Liver (tissue), 9 donors: ENCODE data around the gene PDZK1. TPM values are rescaled to one million over a fixed set of nuclear protein-coding genes. Genes with fewer than 3 reads are reported as not detected.

Experiments
- DNase-seq: peaks from one replicate; pipeline ENCODE4 v3.0.0-alpha.2; 2017; ENCODE audit warnings: low spot score
- H3K27ac ChIP-seq, 2 donors: one replicate each; pipeline ENCODE4 v1.7.0; 2013; ENCODE audit warnings: inconsistent platforms in 2 of 2, low read length in 2 of 2, control low read depth in 1 of 2, low read depth in 1 of 2, mild to moderate bottlenecking in 1 of 2
- H3K27me3 ChIP-seq, 4 donors: one replicate each; pipeline versions ENCODE4 v1.6.1 to v1.7.0; 2013; ENCODE audit warnings: low read length in 3 of 4, inconsistent platforms in 1 of 4, mild to moderate bottlenecking in 1 of 4, moderate library complexity in 1 of 4; ENCODE audit not compliant: control insufficient read depth in 4 of 4, insufficient read depth in 4 of 4
- H3K36me3 ChIP-seq, 4 donors: one replicate each; pipeline versions ENCODE4 v1.6.1 to v1.7.0; 2013; ENCODE audit warnings: low read length in 3 of 4, mild to moderate bottlenecking in 3 of 4, low read depth in 1 of 4, moderate library complexity in 1 of 4; ENCODE audit not compliant: control insufficient read depth in 4 of 4, insufficient read depth in 3 of 4
- H3K4me1 ChIP-seq, 4 donors: one replicate each; pipeline versions ENCODE4 v1.6.1 to v1.7.0; 2013; ENCODE audit warnings: low read length in 3 of 4, mild to moderate bottlenecking in 3 of 4, moderate library complexity in 1 of 4; ENCODE audit not compliant: control insufficient read depth in 4 of 4, insufficient read depth in 4 of 4
- H3K4me3 ChIP-seq, 3 donors: one replicate each; pipeline versions ENCODE4 v1.6.1 to v1.7.0; 2013; ENCODE audit warnings: low read length in 3 of 3, control low read depth in 1 of 3, low read depth in 1 of 3, mild to moderate bottlenecking in 1 of 3
- H3K9ac ChIP-seq, 2 donors: one replicate each; pipeline ENCODE4 v1.7.0; 2013; ENCODE audit warnings: low read length in 2 of 2, mild to moderate bottlenecking in 2 of 2, moderate library complexity in 2 of 2, control low read depth in 1 of 2, low read depth in 1 of 2
- H3K9me3 ChIP-seq, 4 donors: one replicate each; pipeline versions ENCODE4 v1.6.1 to v1.7.0; 2013; ENCODE audit warnings: low read length in 3 of 4; ENCODE audit not compliant: control insufficient read depth in 4 of 4
- CTCF ChIP-seq: fragments of 150-350 bp; IDR thresholded peaks from 2 replicates; pipeline ENCODE4 v1.5.1; 2017; ENCODE audit warnings: improper control_type of control experiment, low read depth, low read length; ENCODE audit not compliant: missing input control
- EGR1 ChIP-seq, 2 donors: IDR thresholded peaks; 2 replicates each; pipeline ENCODE4 v1.6.1; 2016 to 2018; ENCODE audit warnings: antibody characterized with exemption in 2 of 2, low read depth in 2 of 2
- FOXA2 ChIP-seq: IDR thresholded peaks from 2 replicates; pipeline ENCODE4 v1.6.1; 2016; ENCODE audit warnings: antibody characterized with exemption
- GABPA ChIP-seq, 2 donors: IDR thresholded peaks in 1 of 2; conservative IDR thresholded peaks in 1 of 2; 2 replicates each; pipeline ENCODE4 v1.6.1; 2016; ENCODE audit warnings: antibody characterized with exemption in 2 of 2, mild to moderate bottlenecking in 1 of 2, moderate library complexity in 1 of 2
- JUND ChIP-seq, 2 donors: IDR thresholded peaks; 2 replicates each; pipeline ENCODE4 v1.6.1; 2016; ENCODE audit warnings: antibody characterized with exemption in 2 of 2
- MAX ChIP-seq: IDR thresholded peaks from 2 replicates; pipeline ENCODE4 v1.6.1; 2016; ENCODE audit warnings: antibody characterized with exemption
- NR2F2 ChIP-seq: IDR thresholded peaks from 2 replicates; pipeline ENCODE4 v1.6.1; 2016; ENCODE audit warnings: antibody characterized with exemption
- RXRA ChIP-seq, 2 donors: IDR thresholded peaks; 2 replicates each; pipeline ENCODE4 v1.6.1; 2017 to 2018; ENCODE audit warnings: antibody characterized with exemption in 2 of 2, mild to moderate bottlenecking in 1 of 2
- YY1 ChIP-seq: IDR thresholded peaks from 2 replicates; pipeline ENCODE4 v1.6.1; 2016; ENCODE audit warnings: antibody characterized with exemption, mild to moderate bottlenecking
- ZBTB33 ChIP-seq: IDR thresholded peaks from 2 replicates; pipeline ENCODE4 v1.6.1; 2016; ENCODE audit warnings: antibody characterized with exemption
- WGBS: extraction: QIAGEN DNeasy Blood & Tissue Kit; methylation state at CpG from one replicate; pipeline ENCODE4 v1.1.7; 2013; 5-methylcytosine and 5-hydroxymethylcytosine counted together
- polyA plus RNA-seq, 2 donors: library from polyadenylated mRNA; stranded (reverse) in 1 of 2; unstranded in 1 of 2; fragments of 200-250 nt in 1 of 2; fragments of >200 nt in 1 of 2; fragmentation: Nextera tagmentation in 1 of 2; extraction: Ambion mirVana in 1 of 2; gene quantifications; one replicate each; pipeline versions ENCODE4 v1.2.1 to v1.2.3, GENCODE V29; 2013 to 2015
- total RNA-seq, 2 donors: library from RNA; depleted of rRNA; stranded (reverse); fragments of >200 nt; gene quantifications; one replicate each; pipeline ENCODE4 v1.2.3, GENCODE V29; 2014
- donor health status: healthy.
- donor health status: healthy.
- donor health status: healthy.
- donor health status: healthy.
- donor health status: healthy.

PDZK1 gene
- total and polyA plus RNA-seq, 4 donors = 40.5 to 85.4 (median 60.6) TPM

- peaks cover 0 to 3% (median 0%) of the 10 kb centered on the region in 4 donors for H3K36me3 ChIP-seq
- H3K4me1 ChIP-seq = no peaks in the 10 kb centered on the region
- TF ChIP-seq RXRA (IDR thresholded peaks at IDR 0.05) (no peak), YY1 (no peak), NR2F2 (no peak), JUND (IDR thresholded peaks at IDR 0.05) (no peak), GABPA (IDR thresholded peaks at IDR 0.05 in 1 of 2, conservative IDR thresholded peaks at IDR 0.05 in 1 of 2) (no peak), ZBTB33 (no peak)
- WGBS = 96% methylated on average over 1 of the region's 1 CpG
- no peak for DNase-seq
- no peak overlapping the region for H3K27ac ChIP-seq
- no peaks in the 10 kb centered on the region for H3K27me3 ChIP-seq
- no peak overlapping the region for H3K9ac ChIP-seq
- no peak overlapping the region for H3K4me3 ChIP-seq
- no peaks in the 10 kb centered on the region for H3K9me3 ChIP-seq
Measured at GRCh38 chr1:145736191-145736590, 29.0 kb upstream of the PDZK1 start.

GRCh38 chr1:145730900-145731299, 23.7 kb upstream of the PDZK1 start:
- TF ChIP-seq YY1 (no peak), GABPA (IDR thresholded peaks at IDR 0.05 in 1 of 2, conservative IDR thresholded peaks at IDR 0.05 in 1 of 2) (no peak), FOXA2 (no peak), ZBTB33 (no peak), CTCF (no peak), EGR1 (IDR thresholded peaks at IDR 0.05; ENCODE audit: low read depth in 2 of 2) (no peak), MAX (no peak)
- 96% methylated on average over 3 of the region's 3 CpGs for WGBS
- peaks cover 0 to 8% (median 3%) of the 10 kb centered on the region in 4 donors for H3K4me1 ChIP-seq

GRCh38 chr1:145730467-145730866, 23.3 kb upstream of the PDZK1 start:
- no peak for TF ChIP-seq CTCF
- TF ChIP-seq YY1 = no peak
- TF ChIP-seq FOXA2 = no peak
- H3K9ac ChIP-seq = no peak overlapping the region
- H3K27ac ChIP-seq = no peak overlapping the region
- WGBS = 80% methylated on average over 4 of the region's 4 CpGs
- no peaks in the 10 kb centered on the region for H3K27me3 ChIP-seq
- H3K4me3 ChIP-seq = no peak overlapping the region
- H3K4me1 ChIP-seq = peaks cover 0 to 8% (median 3%) of the 10 kb centered on the region in 4 donors
- no peak for DNase-seq
- no peaks in the 10 kb centered on the region for H3K36me3 ChIP-seq
- H3K9me3 ChIP-seq = no peaks in the 10 kb centered on the region

More at GRCh38 chr1:145730900-145731299, 23.7 kb upstream of the PDZK1 start:
- no peaks in the 10 kb centered on the region for H3K9me3 ChIP-seq
- no peak overlapping the region for H3K27ac ChIP-seq
- no peak for DNase-seq
- H3K4me3 ChIP-seq = no peak overlapping the region
- no peaks in the 10 kb centered on the region for H3K27me3 ChIP-seq
- H3K9ac ChIP-seq = no peak overlapping the region
- no peaks in the 10 kb centered on the region for H3K36me3 ChIP-seq
